H9 (cell line): ENCODE data around the gene LAMA5. TPM values are rescaled to one million over a fixed set of nuclear protein-coding genes. Genes with fewer than 3 reads are reported as not detected.

Experiments used
- DNase-seq: peaks from one replicate; pipeline ENCODE4 v3.0.0-alpha.2; 2017
- H2AFZ ChIP-seq: one replicate; pipeline ENCODE4 v1.6.1; 2013; ENCODE audit warnings: mild to moderate bottlenecking, low read length, control low read depth, moderate library complexity
- H2AK5ac ChIP-seq: 2 replicates; pipeline ENCODE4 v1.6.1; 2013; ENCODE audit warnings: low read length, control low read depth, mixed read lengths; ENCODE audit not compliant: insufficient read length
- H2BK120ac ChIP-seq: one replicate; pipeline ENCODE4 v1.6.1; 2013; ENCODE audit warnings: low read depth, mild to moderate bottlenecking, low read length, control low read depth, inconsistent platforms; ENCODE audit not compliant: poor library complexity, severe bottlenecking
- H2BK12ac ChIP-seq: 2 replicates; pipeline ENCODE4 v1.6.1; 2013; ENCODE audit warnings: low read length, control low read depth, mixed read lengths, low read depth; ENCODE audit not compliant: insufficient read length
- H2BK15ac ChIP-seq: 2 replicates; pipeline ENCODE4 v1.6.1; 2013; ENCODE audit warnings: low read depth, low read length, control low read depth
- H2BK20ac ChIP-seq: one replicate; pipeline ENCODE4 v1.6.1; 2013; ENCODE audit warnings: low read depth, mild to moderate bottlenecking, low read length, control low read depth, inconsistent platforms; ENCODE audit not compliant: poor library complexity, severe bottlenecking
- H2BK5ac ChIP-seq: 2 replicates; pipeline ENCODE4 v1.6.1; 2013; ENCODE audit warnings: low read length, control low read depth, mixed read lengths; ENCODE audit not compliant: insufficient read length
- H3K14ac ChIP-seq: 2 replicates; pipeline ENCODE4 v1.6.1; 2013; ENCODE audit warnings: low read length, control low read depth; ENCODE audit not compliant: insufficient read depth
- H3K18ac ChIP-seq: 2 replicates; pipeline ENCODE4 v1.6.1; 2013; ENCODE audit warnings: low read depth, mild to moderate bottlenecking, mixed read lengths, low read length, control low read depth; ENCODE audit not compliant: insufficient read length
- H3K23ac ChIP-seq: 2 replicates; pipeline ENCODE4 v1.6.1; 2013; ENCODE audit warnings: low read length, control low read depth, mixed read lengths, low read depth; ENCODE audit not compliant: insufficient read length
- H3K23me2 ChIP-seq: 2 replicates; pipeline ENCODE4 v1.6.1; 2013; ENCODE audit warnings: low read depth, mild to moderate bottlenecking, mixed read lengths, low read length, control low read depth; ENCODE audit not compliant: insufficient read length, poor library complexity, severe bottlenecking
- H3K27ac ChIP-seq: 2 replicates; pipeline ENCODE4 v1.5.1; 2013; ENCODE audit warnings: low read length, control low read depth, mixed read lengths, low read depth; ENCODE audit not compliant: insufficient read length
- H3K27me3 ChIP-seq: 2 replicates; pipeline ENCODE4 v1.6.1; 2013; ENCODE audit warnings: low read length, control low read depth, inconsistent platforms; ENCODE audit not compliant: insufficient read depth
- H3K4ac ChIP-seq: 2 replicates; pipeline ENCODE4 v1.6.1; 2013; ENCODE audit warnings: low read depth, mild to moderate bottlenecking, control low read depth, inconsistent platforms, low read length, moderate library complexity
- H3K4me1 ChIP-seq: 2 replicates; pipeline ENCODE4 v1.6.1; 2013; ENCODE audit warnings: low read length, control low read depth, inconsistent platforms; ENCODE audit not compliant: insufficient read depth
- H3K4me2 ChIP-seq: 2 replicates; pipeline ENCODE4 v1.6.1; 2013; ENCODE audit warnings: low read length, control low read depth, mixed read lengths; ENCODE audit not compliant: insufficient read length, insufficient read depth
- H3K56ac ChIP-seq: 2 replicates; pipeline ENCODE4 v1.6.1; 2013; ENCODE audit warnings: low read depth, mild to moderate bottlenecking, mixed read lengths, low read length, control low read depth; ENCODE audit not compliant: insufficient read length
- H3K79me1 ChIP-seq: 2 replicates; pipeline ENCODE4 v1.6.1; 2013; ENCODE audit warnings: low read depth, mild to moderate bottlenecking, moderate library complexity, low read length, control low read depth, inconsistent platforms; ENCODE audit not compliant: insufficient read depth, poor library complexity, severe bottlenecking
- H3K79me2 ChIP-seq: 2 replicates; pipeline ENCODE4 v1.6.1; 2013; ENCODE audit warnings: low read length, control low read depth, inconsistent platforms; ENCODE audit not compliant: insufficient read depth
- H3K9ac ChIP-seq: 2 replicates; pipeline ENCODE4 v1.6.1; 2013; ENCODE audit warnings: low read length, control low read depth, mixed read lengths; ENCODE audit not compliant: insufficient read length; ENCODE audit errors: extremely low read depth
- H3K9me3 ChIP-seq: one replicate; pipeline ENCODE4 v1.6.1; 2013; ENCODE audit warnings: low read depth, low read length, inconsistent platforms; ENCODE audit not compliant: control insufficient read depth
- H3T11ph ChIP-seq: one replicate; pipeline ENCODE4 v1.6.1; 2013; ENCODE audit warnings: mild to moderate bottlenecking, low read length, control low read depth, inconsistent platforms
- H4K20me1 ChIP-seq: one replicate; pipeline ENCODE4 v1.6.1; 2013; ENCODE audit not compliant: control insufficient read depth, insufficient read length, insufficient read depth
- H4K5ac ChIP-seq: 2 replicates; pipeline ENCODE4 v1.6.1; 2013; ENCODE audit warnings: low read depth, mild to moderate bottlenecking, mixed read lengths, low read length, control low read depth; ENCODE audit not compliant: insufficient read length
- H4K8ac ChIP-seq: replicated peaks from 2 replicates; pipeline ENCODE4 v1.6.1; 2013; ENCODE audit warnings: low read length, control low read depth, mixed read lengths, low read depth; ENCODE audit not compliant: insufficient read length
- H4K91ac ChIP-seq: 2 replicates; pipeline ENCODE4 v1.6.1; 2013; ENCODE audit warnings: low read depth, mild to moderate bottlenecking, moderate library complexity, mixed read lengths, low read length, control low read depth; ENCODE audit not compliant: insufficient read length
- H3K27ac Mint-ChIP-seq, 3 experiments: 2 replicates in 2 of 3; 3 replicates in 1 of 3; pipeline ENCODE4 v1.8.0; 2020 to 2021; ENCODE audit warnings: mixed read lengths in 3 of 3, mild to moderate bottlenecking in 1 of 3, moderate library complexity in 1 of 3
- H3K27me3 Mint-ChIP-seq: 2 replicates; pipeline ENCODE4 v1.8.0; 2021; ENCODE audit warnings: low read depth, mild to moderate bottlenecking, moderate library complexity, mixed read lengths
- H3K36me3 Mint-ChIP-seq, 3 experiments: 2 replicates in 2 of 3; 3 replicates in 1 of 3; pipeline ENCODE4 v1.8.0; 2020 to 2021; ENCODE audit warnings: low read depth in 3 of 3, mixed read lengths in 3 of 3; ENCODE audit not compliant: insufficient read depth in 1 of 3
- H3K4me1 Mint-ChIP-seq, 2 experiments: 2 replicates each; pipeline ENCODE4 v1.8.0; 2020; ENCODE audit warnings: mixed read lengths in 2 of 2
- H3K4me3 Mint-ChIP-seq, 2 experiments: 2 replicates in 1 of 2; 3 replicates in 1 of 2; pipeline ENCODE4 v1.8.0; 2020 to 2021; ENCODE audit warnings: mild to moderate bottlenecking in 2 of 2, mixed read lengths in 2 of 2, moderate library complexity in 1 of 2
- H3K9me3 Mint-ChIP-seq, 2 experiments: 2 replicates in 1 of 2; 3 replicates in 1 of 2; pipeline ENCODE4 v1.8.0; 2020; ENCODE audit warnings: mild to moderate bottlenecking in 2 of 2, mixed read lengths in 2 of 2, moderate library complexity in 1 of 2
- CTCF ChIP-seq: fragments of 200-600 bp; sonication (generic); conservative IDR thresholded peaks from 3 replicates; pipeline ENCODE4 v1.8.0; 2021; ENCODE audit warnings: antibody characterized with exemption, mild to moderate bottlenecking
- WGBS: extraction: QIAGEN DNeasy Blood & Tissue Kit; methylation state at CpG from one replicate; pipeline ENCODE4 v1.1.7; 2013; ENCODE audit warnings: missing lambda C conversion rate, low lambda C conversion rate, mixed read lengths; ENCODE audit not compliant: insufficient read length; ENCODE audit errors: extremely low coverage; 5-methylcytosine and 5-hydroxymethylcytosine counted together
- total RNA-seq: library from RNA; stranded (reverse); gene quantifications from 2 replicates; pipeline ENCODE4 v1.2.1, GENCODE V29; 2021

The LAMA5 gene
- total RNA-seq, 1 experiment from 2014 or later: 200 TPM

- TF ChIP-seq CTCF: no peak
- Histone ChIP-seq H2BK120ac (no peak overlapping the region), H2BK5ac (no peak overlapping the region), H2BK12ac (no peak overlapping the region), H4K91ac (no peak overlapping the region), H3T11ph (no peak overlapping the region), H3K79me1 (peaks cover 5% of the 10 kb centered on the region), H3K23me2 (no peaks in the 10 kb centered on the region), H3K27ac (no peak overlapping the region), H2BK20ac (no peak overlapping the region), H3K9ac (no peak overlapping the region), H2BK15ac (no peak overlapping the region), H4K8ac (no peak overlapping the region), H3K18ac (no peak overlapping the region), H2AFZ (no peak overlapping the region), H3K79me2 (peaks cover 4% of the 10 kb centered on the region; the same call in 1 of the 2 replicates), H3K4me2 (no peak overlapping the region), H3K9me3 (no peaks in the 10 kb centered on the region), H2AK5ac (no peak overlapping the region), H3K27me3 (no peaks in the 10 kb centered on the region), H3K23ac (no peak overlapping the region), H4K20me1 (no peaks in the 10 kb centered on the region), H3K4me1 (no peaks in the 10 kb centered on the region; the same call in 1 of the 2 replicates), H4K5ac (no peak overlapping the region), H3K4ac (no peak overlapping the region), H3K14ac (no peak overlapping the region; the same call in 1 of the 2 replicates), H3K56ac (no peak overlapping the region)
- H3K36me3 Mint-ChIP-seq: peaks cover 2 to 34% (median 28%) of the 10 kb centered on the region in 3 experiments
- WGBS: no CpG with 5 or more reads among the region's 14 CpGs
- H3K27me3 Mint-ChIP-seq: no peaks in the 10 kb centered on the region; the same call in 1 of the 2 replicates
- DNase-seq: no peak
- H3K4me3 Mint-ChIP-seq: no peak overlapping the region
- peaks cover 2 to 11% of the 10 kb centered on the region in 2 experiments for H3K9me3 Mint-ChIP-seq
- peaks cover 13 to 25% of the 10 kb centered on the region in 2 experiments for H3K4me1 Mint-ChIP-seq
- H3K27ac Mint-ChIP-seq: peak overlapping the region in 2 of 3 experiments; percentile 85; a peak in 3 of 7 replicates
These were observed 12.9 kb downstream of the LAMA5 start for GRCh38 chr20:62354031-62354808.
